K562 (cell line): Measurements from ENCODE around the gene TRIM47. TPM values are rescaled to one million over a fixed set of nuclear protein-coding genes. Genes with fewer than 3 reads are reported as not detected.
"Not testable (repeated sequence)": the region's sequence is repeated elsewhere in the genome, so short reads cannot be mapped to it uniquely, and the experiment has no call there.

Experiments
- ATAC-seq: fragments of 200-7000 bp; cut with Tn5 transposase; 3 replicates; pipeline ENCODE4 v1.9.1; 2020; ENCODE audit warnings: moderate library complexity
- BruUV-seq: library from RNA; stranded (reverse); fragments of 400-500 nt; replicated peaks from 2 replicates; lab custom pipeline; 2021; lab: Mats Ljungman, UMichigan
- CTCF ChIA-PET: fragments of 300-600 bp; formaldehyde crosslinking; extraction: SDS; loops from one replicate; lab custom pipeline; 2021; ENCODE audit warnings: low intra/inter-chr PET ratio; lab: Yijun Ruan, JAX
- POLR2A ChIA-PET: fragments of 300-600, 350-650 bp; sonication (Branson Sonifier 250); formaldehyde crosslinking; extraction: SDS; loops from one replicate; lab custom pipeline; 2021; ENCODE audit warnings: antibody characterized with exemption, inconsistent platforms; lab: Yijun Ruan, JAX
- DNase-seq, 4 experiments: peaks; one replicate each; pipeline versions ENCODE4 v3.0.0 to v3.0.0-alpha.2; 2011 to 2018; ENCODE audit warnings: low spot score in 3 of 4, mixed read lengths in 3 of 4; ENCODE audit errors: extremely low read depth in 1 of 4
- FAIRE-seq: peaks from 2 replicates; lab custom pipeline; 2011; peaks lifted over from hg19 to GRCh38; lab: Jason Lieb, UNC
- H2AFZ ChIP-seq: 2 replicates; pipeline ENCODE4 v1.6.0; 2011; ENCODE audit warnings: low read depth, low read length, control low read depth, inconsistent platforms
- H3K27ac ChIP-seq: fragments of 200-600 bp; 3 replicates; pipeline ENCODE4 v1.8.0; 2011; ENCODE audit warnings: low read depth, mild to moderate bottlenecking, control low read depth, inconsistent platforms, low read length, moderate library complexity, mixed read lengths; ENCODE audit errors: extremely low read depth
- H3K27me3 ChIP-seq, 2 experiments: fragments of 300-600 bp in 1 of 2; 2 replicates in 1 of 2; 3 replicates in 1 of 2; pipeline versions ENCODE4 v1.6.0 to v1.8.0; 2011; ENCODE audit warnings: inconsistent platforms in 2 of 2, low read length in 2 of 2, mild to moderate bottlenecking in 1 of 2, mixed read lengths in 1 of 2, moderate library complexity in 1 of 2; ENCODE audit not compliant: control insufficient read depth in 2 of 2, insufficient read depth in 2 of 2
- H3K36me3 ChIP-seq: fragments of 300-600 bp; 3 replicates; pipeline ENCODE4 v1.8.0; 2011; ENCODE audit warnings: mild to moderate bottlenecking, low read length, inconsistent platforms; ENCODE audit not compliant: control insufficient read depth, insufficient read depth
- H3K4me1 ChIP-seq, 2 experiments: fragments of 200-600 bp in 1 of 2; replicated peaks in 1 of 2; 2 replicates in 1 of 2; 3 replicates in 1 of 2; pipeline versions ENCODE4 v1.5.1 to v1.8.0; 2011; ENCODE audit warnings: inconsistent platforms in 2 of 2, low read length in 2 of 2, mild to moderate bottlenecking in 1 of 2, mixed read lengths in 1 of 2, moderate library complexity in 1 of 2; ENCODE audit not compliant: control insufficient read depth in 2 of 2, insufficient read depth in 2 of 2
- H3K4me2 ChIP-seq: 2 replicates; pipeline ENCODE4 v1.6.1; 2011; ENCODE audit warnings: low read length, control low read depth, inconsistent platforms, mixed read lengths; ENCODE audit not compliant: insufficient read depth
- H3K4me3 ChIP-seq: fragments of 200-600 bp; sonication (generic), shearing (Covaris generic); 2 replicates; pipeline ENCODE4 v1.5.1; 2016; ENCODE audit warnings: control low read depth, inconsistent platforms
- H3K79me2 ChIP-seq: fragments of 200-600 bp; 3 replicates; pipeline ENCODE4 v1.8.0; 2011; ENCODE audit warnings: low read length, inconsistent platforms; ENCODE audit not compliant: control insufficient read depth, insufficient read depth
- H3K9ac ChIP-seq, 2 experiments: 2 replicates each; pipeline versions ENCODE4 v1.6.0 to v1.6.1; 2011; ENCODE audit warnings: low read depth in 2 of 2, low read length in 2 of 2, control low read depth in 1 of 2, inconsistent platforms in 1 of 2, mild to moderate bottlenecking in 1 of 2, mixed read lengths in 1 of 2; ENCODE audit not compliant: insufficient read depth in 1 of 2
- H3K9me1 ChIP-seq: one replicate; pipeline ENCODE4 v1.6.0; 2011; ENCODE audit warnings: inconsistent platforms, mild to moderate bottlenecking, low read length, moderate library complexity; ENCODE audit not compliant: control insufficient read depth, insufficient read depth
- H3K9me3 ChIP-seq: replicated peaks from 2 replicates; pipeline ENCODE4 v1.5.1; 2011; ENCODE audit warnings: low read depth, low read length, inconsistent platforms; ENCODE audit not compliant: control insufficient read depth, insufficient read depth
- H4K20me1 ChIP-seq: replicated peaks from 2 replicates; pipeline ENCODE4 v1.6.1; 2011; ENCODE audit warnings: low read length, inconsistent platforms, mixed read lengths; ENCODE audit not compliant: control insufficient read depth, insufficient read depth
- EGR1 ChIP-seq: fragments of 450-650 bp; conservative IDR thresholded peaks from 2 replicates; pipeline ENCODE4 v1.6.1; 2017; ENCODE audit warnings: mild to moderate bottlenecking
- GTF2A2 ChIP-seq: IDR thresholded peaks from 2 replicates; pipeline ENCODE4 v1.6.1; 2016; ENCODE audit warnings: mild to moderate bottlenecking, missing genetic modification characterization, missing compliant biosample characterization
- MEF2D ChIP-seq: conservative IDR thresholded peaks from 2 replicates; pipeline ENCODE4 v1.6.1; 2016; ENCODE audit warnings: low read depth, missing genetic modification characterization, missing compliant biosample characterization
- RREB1 ChIP-seq: fragments of 250-450 bp; sonication (Bioruptor Pico); IDR thresholded peaks from 2 replicates; pipeline ENCODE4 v1.4.0; 2020
- ZNF175 ChIP-seq: fragments of 200-800 bp; sonication (Bioruptor generic); IDR thresholded peaks from 2 replicates; pipeline ENCODE4 v1.6.1; 2016; ENCODE audit warnings: low read depth, mild to moderate bottlenecking, missing genetic modification characterization, missing compliant biosample characterization
- ZNF311 ChIP-seq: fragments of 250-450 bp; sonication (Bioruptor Pico); IDR thresholded peaks from 2 replicates; pipeline ENCODE4 v1.4.0; 2020; ENCODE audit warnings: mild to moderate bottlenecking, moderate library complexity
- WGBS: fragments of 100-300 bp; shearing (Covaris generic); methylation state at CpG from one replicate; pipeline ENCODE4 v1.1.6; 2016; ENCODE audit warnings: low coverage, mixed read lengths; ENCODE audit not compliant: insufficient coverage; ENCODE audit errors: missing lambda C conversion rate; 5-methylcytosine and 5-hydroxymethylcytosine counted together
- in situ Hi-C: fragments of 300-500 bp; cut with MboI; formaldehyde crosslinking; loops from 4 replicates; pipeline ENCODE4 v1.15.0; 2018; ENCODE audit warnings: inconsistent platforms, mixed read lengths
- intact Hi-C: fragments of 100-400 bp; cut with micrococcal nuclease; formaldehyde crosslinking; loops from 2 replicates; pipeline ENCODE4 v1.14.2; 2022
- polyA plus RNA-seq, 8 experiments: library from polyadenylated mRNA; depleted of rRNA in 4 of 8; stranded (reverse) in 5 of 8; unstranded in 3 of 8; fragments of >200 nt; fragmentation: Nextera tagmentation in 2 of 8; fragmentation: Illumina TruSeq in 1 of 8; extraction: Ambion mirVana in 2 of 8; extraction: Trizol in 1 of 8; gene quantifications; 2 replicates each; pipeline versions ENCODE4 v1.2.1 to v1.2.3, GENCODE V29; 2011 to 2014; ENCODE audit warnings: inconsistent platforms in 1 of 8, missing spikeins in 1 of 8
- total RNA-seq, 7 experiments: library from RNA; depleted of rRNA in 6 of 7; stranded (reverse); fragments of >200 nt in 6 of 7; fragmentation: Illumina TruSeq in 2 of 7; extraction: Trizol in 2 of 7; gene quantifications; 2 replicates each; pipeline versions ENCODE4 v1.2.1 to v1.2.3, GENCODE V29; 2011 to 2021; ENCODE audit warnings: low replicate concordance in 1 of 7

Gene TRIM47
- total and polyA plus RNA-seq, 9 of the 15 experiments (the other 6 are each of a cell fraction or from before 2014, with no cell fraction given) = 0.56 to 6.1 (median 3.2) TPM

GRCh38 chr17:75859358-75859757, 19.0 kb downstream of the TRIM47 start:
- intact Hi-C loops = loop anchor here (5.0 kb wide), 1 partner anchor 77 kb away; the partner anchor contains the start of gene UNK
- H2AFZ ChIP-seq = peak overlapping the region; percentile 97; the same call in 1 of the 2 replicates
- POLR2A ChIA-PET = interaction anchor here (0.6 to 8.2 kb wide), 12 partner anchors 8 to 111 kb away, joined by 3 to 109 read pairs (median 6); partner anchors contain the start of gene UNC13D
- not testable (repeated sequence) for H3K9me1 ChIP-seq, DNase-seq
- TF ChIP-seq ZNF175 (CRISPR knock-in tag) (peak; percentile 12; the same call in 1 of the 2 replicates), EGR1 (peak; percentile 68; the same call in 1 of the 2 replicates), GTF2A2 (tag) (0 out of 2 replicates have a peak, but pooled peaks have one; percentile 16), ZNF311 (0 out of 2 replicates have a peak, but pooled peaks have one; percentile 9), MEF2D (tag) (0 out of 2 replicates have a peak, but pooled peaks have one; percentile 19), RREB1 (CRISPR knock-in tag) (0 out of 2 replicates have a peak, but pooled peaks have one; percentile 5)
- TF ChIP-seq, all 486 proteins: peak for 6; not testable (repeated sequence) for 480
- H3K27me3 ChIP-seq, H3K4me3 ChIP-seq, in situ Hi-C loops, ATAC-seq, H4K20me1 ChIP-seq, H3K9me3 ChIP-seq, H3K36me3 ChIP-seq, BruUV-seq, FAIRE-seq: not testable (repeated sequence)
- H3K4me1 ChIP-seq = peaks cover 24 to 39% of the 10 kb centered on the region in 2 experiments
- peak overlapping the region; percentile 88; the same call in 1 of the 2 replicates for H3K4me2 ChIP-seq
- CTCF ChIA-PET = interaction anchor here (0.6 kb wide), 1 partner anchor 9 kb away, joined by 4 read pairs; no protein-coding TSS in a partner anchor
- 62% methylated on average over 10 of the region's 10 CpGs for WGBS
- peak overlapping the region; percentile 94 for H3K27ac ChIP-seq
- peak overlapping the region in 1 of 2 experiments; percentile 67; a peak in 2 of 4 replicates for H3K9ac ChIP-seq
- peaks cover 17% of the 10 kb centered on the region for H3K79me2 ChIP-seq
